ENCODE measurements around the gene KCNJ10. TPM values are rescaled to one million over a fixed set of nuclear protein-coding genes. Genes with fewer than 3 reads are reported as not detected.

Gene KCNJ10
- total and polyA plus RNA-seq, 2 experiments from 2014 or later = not detected

DNA sequence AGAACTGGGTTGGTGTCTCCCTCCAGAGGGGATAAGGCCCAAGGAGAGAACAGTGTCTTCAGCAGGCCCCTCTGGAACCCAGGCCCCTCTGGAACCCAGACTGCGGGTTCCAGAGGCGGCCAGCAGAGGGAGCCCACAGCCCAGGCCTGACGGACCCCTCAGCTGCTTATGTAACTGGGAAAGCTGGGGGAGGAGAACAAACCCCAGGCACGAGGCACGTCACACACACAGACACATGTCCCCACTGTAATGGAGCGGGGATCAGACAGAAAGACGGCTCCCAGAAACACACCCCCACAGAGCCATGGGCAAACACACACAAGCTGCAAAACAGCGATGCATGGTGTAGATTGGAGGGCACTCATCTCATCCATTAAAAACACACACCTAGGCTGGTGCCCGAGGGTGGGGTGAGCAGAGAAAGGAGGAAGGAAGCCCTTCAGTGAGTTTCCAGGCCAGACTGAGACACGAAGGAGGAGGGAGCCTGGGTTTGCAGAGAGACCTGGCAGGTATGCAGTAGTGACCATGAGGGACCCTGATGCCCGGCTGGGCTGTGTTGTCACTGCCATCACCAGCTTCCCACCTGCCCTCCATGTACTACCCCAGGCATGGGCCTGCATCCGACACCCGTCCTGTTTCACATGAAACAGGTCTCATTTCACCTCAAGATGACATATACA lies 31.2 kb upstream of the KCNJ10 start:
- H3K36me3 ChIP-seq (replicated peaks; ENCODE audit: insufficient read depth, low read depth) = no peaks in the 10 kb centered on the region
- TF ChIP-seq EZH2 (IDR thresholded peaks at IDR 0.05; ENCODE audit: borderline replicate concordance) = no peak
- TF ChIP-seq, protein P1, sequence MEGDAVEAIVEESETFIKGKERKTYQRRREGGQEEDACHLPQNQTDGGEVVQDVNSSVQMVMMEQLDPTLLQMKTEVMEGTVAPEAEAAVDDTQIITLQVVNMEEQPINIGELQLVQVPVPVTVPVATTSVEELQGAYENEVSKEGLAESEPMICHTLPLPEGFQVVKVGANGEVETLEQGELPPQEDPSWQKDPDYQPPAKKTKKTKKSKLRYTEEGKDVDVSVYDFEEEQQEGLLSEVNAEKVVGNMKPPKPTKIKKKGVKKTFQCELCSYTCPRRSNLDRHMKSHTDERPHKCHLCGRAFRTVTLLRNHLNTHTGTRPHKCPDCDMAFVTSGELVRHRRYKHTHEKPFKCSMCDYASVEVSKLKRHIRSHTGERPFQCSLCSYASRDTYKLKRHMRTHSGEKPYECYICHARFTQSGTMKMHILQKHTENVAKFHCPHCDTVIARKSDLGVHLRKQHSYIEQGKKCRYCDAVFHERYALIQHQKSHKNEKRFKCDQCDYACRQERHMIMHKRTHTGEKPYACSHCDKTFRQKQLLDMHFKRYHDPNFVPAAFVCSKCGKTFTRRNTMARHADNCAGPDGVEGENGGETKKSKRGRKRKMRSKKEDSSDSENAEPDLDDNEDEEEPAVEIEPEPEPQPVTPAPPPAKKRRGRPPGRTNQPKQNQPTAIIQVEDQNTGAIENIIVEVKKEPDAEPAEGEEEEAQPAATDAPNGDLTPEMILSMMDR (IDR thresholded peaks at IDR 0.05; ENCODE audit: poor library complexity) = peak; percentile 92
- H3K9me3 ChIP-seq (ENCODE audit: low read depth) = no peaks in the 10 kb centered on the region
- peaks cover 15% of the 10 kb centered on the region for H3K79me2 ChIP-seq
- H2AFZ ChIP-seq = peak overlapping the region; percentile 34
- peak; percentile 90 for DNase-seq (ENCODE audit: low spot score)
- H3K4me2 ChIP-seq = peak overlapping the region; percentile 59
- no peaks in the 10 kb centered on the region for H4K20me1 ChIP-seq (ENCODE audit: insufficient read depth, poor library complexity, severe bottlenecking)
- no peaks in the 10 kb centered on the region for H3K9me2 ChIP-seq (replicated peaks; ENCODE audit: insufficient read depth)
- H3K27me3 ChIP-seq = no peaks in the 10 kb centered on the region
- peak overlapping the region; percentile 21 for H3K27ac ChIP-seq
- WGBS (ENCODE audit: low lambda C conversion rate, missing lambda C conversion rate) = 30% methylated on average over 12 of the region's 13 CpGs
- H3K4me1 ChIP-seq (ENCODE audit: insufficient read depth) = peaks cover 26% of the 10 kb centered on the region
- no peak overlapping the region for H3K4me3 ChIP-seq

DNA sequence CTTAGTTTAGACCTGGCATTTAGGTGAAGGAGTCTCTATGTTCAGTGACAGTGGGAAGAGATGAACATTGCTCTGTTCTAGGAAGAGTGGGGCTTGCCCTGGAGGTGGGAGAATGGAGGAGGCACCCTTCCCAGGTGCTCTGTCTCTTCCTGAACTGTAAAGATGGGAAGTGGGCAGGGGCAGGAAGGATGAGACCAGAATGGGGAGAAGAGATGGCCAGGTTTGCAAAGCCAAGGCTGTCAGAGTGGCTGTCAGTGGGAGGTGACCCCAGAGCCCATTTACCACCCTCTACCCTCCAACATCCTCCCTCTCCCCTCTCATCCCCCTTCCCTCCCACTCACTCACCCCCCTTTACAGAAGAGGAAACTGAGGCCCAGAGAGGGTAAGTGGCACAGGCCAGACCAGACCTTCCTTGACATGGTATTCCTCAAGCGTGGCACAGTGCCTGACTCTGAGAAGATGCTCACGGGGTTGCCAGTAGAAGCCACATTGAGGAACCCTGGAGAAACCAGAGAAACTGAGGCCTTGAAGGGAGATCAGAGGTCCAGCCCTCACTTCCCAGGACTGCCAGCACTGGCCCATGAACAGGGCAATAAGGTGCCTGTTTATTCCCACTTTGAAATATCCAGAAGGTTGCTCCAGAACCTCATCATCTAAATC lies 29.9 kb upstream of the KCNJ10 start:
- Histone ChIP-seq H4K20me1 (ENCODE audit: insufficient read depth, poor library complexity, severe bottlenecking) (no peaks in the 10 kb centered on the region), H3K79me2 (peaks cover 18% of the 10 kb centered on the region), H3K9me3 (ENCODE audit: low read depth) (no peaks in the 10 kb centered on the region), H3K36me3 (replicated peaks; ENCODE audit: insufficient read depth, low read depth) (no peaks in the 10 kb centered on the region), H3K4me2 (no peak overlapping the region), H2AFZ (no peak overlapping the region), H3K4me1 (ENCODE audit: insufficient read depth) (peaks cover 26% of the 10 kb centered on the region), H3K9me2 (replicated peaks; ENCODE audit: insufficient read depth) (no peaks in the 10 kb centered on the region), H3K27ac (peak overlapping the region; percentile 85), H3K4me3 (no peak overlapping the region), H3K27me3 (no peaks in the 10 kb centered on the region)
- 100% methylated on average over 2 of the region's 2 CpGs for WGBS (ENCODE audit: low lambda C conversion rate, missing lambda C conversion rate)
- DNase-seq (ENCODE audit: low spot score) = no peak
- TF ChIP-seq, protein P1 (IDR thresholded peaks at IDR 0.05; ENCODE audit: poor library complexity) = no peak
- TF ChIP-seq EZH2 (IDR thresholded peaks at IDR 0.05; ENCODE audit: borderline replicate concordance) = no peak
- TF ChIP-seq EZH2phosphoT487 (IDR thresholded peaks at IDR 0.05; ENCODE audit: low read depth, severe bottlenecking, unreplicated experiment) = no peak

DNA sequence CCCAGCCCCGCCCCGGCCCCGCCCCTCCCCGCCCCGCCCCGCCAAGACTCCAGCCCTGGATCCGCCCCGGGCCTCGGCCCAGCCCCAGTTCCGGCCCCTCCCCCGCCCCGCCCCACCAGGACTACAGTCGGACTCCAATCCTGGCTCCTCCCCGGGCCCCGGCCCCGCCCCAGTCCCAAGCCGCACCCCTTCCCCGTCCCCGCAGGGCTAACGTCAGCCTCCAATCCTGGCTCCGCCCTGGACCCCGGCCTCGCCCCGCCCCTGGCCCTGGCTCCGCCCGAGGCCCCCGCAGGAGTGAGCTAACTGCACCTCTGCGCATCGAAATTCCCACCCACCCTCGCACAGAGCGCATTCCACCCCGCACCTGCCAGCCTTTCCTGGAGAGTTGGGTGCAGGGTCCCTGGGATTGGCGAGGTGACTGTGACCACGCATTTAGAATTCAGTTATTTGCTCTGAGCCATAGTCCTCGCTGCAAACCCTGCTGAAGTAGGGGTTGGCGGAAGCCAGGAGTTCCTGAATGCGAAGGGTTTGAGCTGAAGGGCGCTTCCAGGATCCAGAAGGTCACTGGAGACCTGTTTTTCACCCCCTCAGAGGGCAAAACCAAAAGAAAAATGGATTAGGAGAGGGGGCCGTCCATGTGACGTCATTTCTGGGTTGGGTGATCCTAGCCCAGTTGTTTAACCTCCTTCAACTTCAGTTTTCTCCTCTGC lies 29.0 kb upstream of the KCNJ10 start:
- H3K27ac ChIP-seq = peak overlapping the region; percentile 85
- peak; percentile 98 for DNase-seq (ENCODE audit: low spot score)
- WGBS (ENCODE audit: low lambda C conversion rate, missing lambda C conversion rate) = 15% methylated on average over 16 of the region's 40 CpGs
- no peaks in the 10 kb centered on the region for H4K20me1 ChIP-seq (ENCODE audit: insufficient read depth, poor library complexity, severe bottlenecking)
- peak overlapping the region; percentile 87 for H3K4me2 ChIP-seq
- H3K4me3 ChIP-seq = peak overlapping the region; percentile 35
- no peaks in the 10 kb centered on the region for H3K9me3 ChIP-seq (ENCODE audit: low read depth)
- no peaks in the 10 kb centered on the region for H3K27me3 ChIP-seq
- H3K36me3 ChIP-seq (replicated peaks; ENCODE audit: insufficient read depth, low read depth) = no peaks in the 10 kb centered on the region
- peaks cover 18% of the 10 kb centered on the region for H3K79me2 ChIP-seq
- peak overlapping the region; percentile 68 for H2AFZ ChIP-seq
- H3K4me1 ChIP-seq (ENCODE audit: insufficient read depth) = peaks cover 31% of the 10 kb centered on the region
- H3K9me2 ChIP-seq (replicated peaks; ENCODE audit: insufficient read depth) = no peaks in the 10 kb centered on the region
- TF ChIP-seq EZH2 (IDR thresholded peaks at IDR 0.05; ENCODE audit: borderline replicate concordance) (no peak), EZH2phosphoT487 (IDR thresholded peaks at IDR 0.05; ENCODE audit: low read depth, severe bottlenecking, unreplicated experiment) (no peak)
- TF ChIP-seq, protein P1 (IDR thresholded peaks at IDR 0.05; ENCODE audit: poor library complexity) = no peak
